Measurements from ENCODE around the gene RCAN2. TPM values are rescaled to one million over a fixed set of nuclear protein-coding genes. Genes with fewer than 3 reads are reported as not detected.

RCAN2 gene
- total and polyA plus RNA-seq, 10 donors = 2.4 to 15.7 (median 7.2) TPM

- DNase-seq = no peak
- WGBS, 5 donors = 81 to 94% (median 87%) methylated on average over 3 of the region's 3 CpGs
- TF ChIP-seq CTCF (IDR thresholded peaks at IDR 0.05 in 8 of 11, conservative IDR thresholded peaks at IDR 0.05 in 3 of 11) = no peak
- no peak for TF ChIP-seq POLR2AphosphoS5 (IDR thresholded peaks at IDR 0.05)
- TF ChIP-seq POLR2A (IDR thresholded peaks at IDR 0.05) = no peak
- intact Hi-C loops (cut with DNase I; ENCODE audit: low total_unique reads) = no loop called here
- H3K4me1 ChIP-seq = no peaks in the 10 kb centered on the region
- no peaks in the 10 kb centered on the region for H3K27me3 ChIP-seq (replicated peaks in 1 of 7)
- H3K9me3 ChIP-seq = no peaks in the 10 kb centered on the region
- H3K4me3 ChIP-seq = no peak overlapping the region
- no peaks in the 10 kb centered on the region for H3K36me3 ChIP-seq
- no peak overlapping the region for H3K27ac ChIP-seq
Measured at GRCh38 chr6:46267515-46267914, 223.7 kb downstream of the RCAN2 start.

GRCh38 chr6:46265373-46265772 is 225.9 kb downstream of the RCAN2 start:
- intact Hi-C loops (cut with DNase I; ENCODE audit: low total_unique reads) = no loop called here
- WGBS, 5 donors = 80 to 94% (median 82%) methylated on average over 2 of the region's 2 CpGs
- Histone ChIP-seq H3K4me1 (no peaks in the 10 kb centered on the region), H3K4me3 (no peak overlapping the region), H3K27me3 (replicated peaks in 1 of 7) (no peaks in the 10 kb centered on the region), H3K27ac (no peak overlapping the region), H3K36me3 (no peaks in the 10 kb centered on the region), H3K9me3 (no peaks in the 10 kb centered on the region)
- no peak for TF ChIP-seq POLR2AphosphoS5 (IDR thresholded peaks at IDR 0.05)
- TF ChIP-seq CTCF (IDR thresholded peaks at IDR 0.05 in 8 of 11, conservative IDR thresholded peaks at IDR 0.05 in 3 of 11) = no peak
- no peak for TF ChIP-seq POLR2A (IDR thresholded peaks at IDR 0.05)
- no peak for DNase-seq

GRCh38 chr6:46263707-46264086 is 227.6 kb downstream of the RCAN2 start:
- H3K36me3 ChIP-seq = no peaks in the 10 kb centered on the region
- no peak for DNase-seq
- no peak overlapping the region for H3K27ac ChIP-seq
- H3K9me3 ChIP-seq = no peaks in the 10 kb centered on the region
- no peaks in the 10 kb centered on the region for H3K27me3 ChIP-seq (replicated peaks in 1 of 7)
- 21 to 52% (median 28%) methylated on average over 1 of the region's 1 CpG for WGBS, 5 donors
- TF ChIP-seq CTCF (IDR thresholded peaks at IDR 0.05 in 8 of 11, conservative IDR thresholded peaks at IDR 0.05 in 3 of 11) = no peak
- no peak for TF ChIP-seq POLR2AphosphoS5 (IDR thresholded peaks at IDR 0.05)
- no peak for TF ChIP-seq POLR2A (IDR thresholded peaks at IDR 0.05)
- no peak overlapping the region for H3K4me3 ChIP-seq
- intact Hi-C loops (cut with DNase I; ENCODE audit: low total_unique reads) = no loop called here
- no peaks in the 10 kb centered on the region for H3K4me1 ChIP-seq

- 77 to 83% (median 81%) methylated on average over 2 of the region's 2 CpGs for WGBS, 5 donors
- Histone ChIP-seq H3K4me1 (no peaks in the 10 kb centered on the region), H3K27ac (no peak overlapping the region), H3K9me3 (no peaks in the 10 kb centered on the region), H3K36me3 (no peaks in the 10 kb centered on the region), H3K4me3 (no peak overlapping the region), H3K27me3 (replicated peaks in 1 of 7) (no peaks in the 10 kb centered on the region)
- intact Hi-C loops (cut with DNase I; ENCODE audit: low total_unique reads) = no loop called here
- DNase-seq = no peak
- TF ChIP-seq CTCF (IDR thresholded peaks at IDR 0.05 in 8 of 11, conservative IDR thresholded peaks at IDR 0.05 in 3 of 11) = no peak
- no peak for TF ChIP-seq POLR2AphosphoS5 (IDR thresholded peaks at IDR 0.05)
- TF ChIP-seq POLR2A (IDR thresholded peaks at IDR 0.05) = no peak
Measured at GRCh38 chr6:46262928-46263706, 228.1 kb downstream of the RCAN2 start.
